Activated CD8-positive, alpha-beta memory T cell treated with anti-CD3 and anti-CD28 coated beads, Interleukin-2, amount 50 U/mL, for 24 hours (primary cell): ENCODE results near the gene ATXN3.

Experiments
- DNase-seq: peaks from one replicate; pipeline ENCODE4 v3.0.0-alpha.2; 2020; ENCODE audit errors: extremely low read depth

The ATXN3 gene

GRCh38 chr14:92106143-92106926 is at the start of gene ATXN3:
Gene ATXN3 (minus strand): TSS chr14:92106582. CDS start chr14:92106552, 30 bp downstream.
- DNase-seq, result peak; percentile 88

GRCh38 chr14:92154283-92154942 is 48.0 kb upstream of the ATXN3 start:
- no peak for DNase-seq

GRCh38 chr14:92153581-92153980 is 47.2 kb upstream of the ATXN3 start:
- DNase-seq, result no peak

GRCh38 chr14:92144708-92145107 is 38.3 kb upstream of the ATXN3 start:
- no peak for DNase-seq

GRCh38 chr14:92143962-92144361 is 37.6 kb upstream of the ATXN3 start:
- DNase-seq, result no peak

- no peak for DNase-seq
Observed at GRCh38 chr14:92143309-92143708, 36.9 kb upstream of the ATXN3 start.

- no peak for DNase-seq
Observed at GRCh38 chr14:92135269-92135668, 28.9 kb upstream of the ATXN3 start.

- no peak for DNase-seq
Observed at GRCh38 chr14:92134456-92134855, 28.1 kb upstream of the ATXN3 start.

- DNase-seq, result no peak
Observed at GRCh38 chr14:92122761-92123160, 16.4 kb upstream of the ATXN3 start.

GRCh38 chr14:92122351-92122677 is 15.9 kb upstream of the ATXN3 start:
- DNase-seq, result no peak

GRCh38 chr14:92121670-92122350 is 15.4 kb upstream of the ATXN3 start, which contains the start of the genes CPSF2 and NDUFB1:
Gene CPSF2 (plus strand): TSS chr14:92121969. CDS start chr14:92130985, 9,016 bp downstream.
Gene NDUFB1 (minus strand): TSS chr14:92121706. CDS start chr14:92117637, 4,069 bp downstream.
- peak; percentile 64 for DNase-seq

- DNase-seq, result no peak
Observed at GRCh38 chr14:92121207-92121669, 14.9 kb upstream of the ATXN3 start.

GRCh38 chr14:92109490-92109889 is 3.1 kb upstream of the ATXN3 start:
- DNase-seq, result no peak

- no peak for DNase-seq
Observed at GRCh38 chr14:92108345-92109254, 2.2 kb upstream of the ATXN3 start.

- no peak for DNase-seq
Observed at GRCh38 chr14:92105893-92106142, 564 bp downstream of the ATXN3 start.

GRCh38 chr14:92105073-92105892 is 1.1 kb downstream of the ATXN3 start:
- no peak for DNase-seq

GRCh38 chr14:92103363-92103989 is 2.9 kb downstream of the ATXN3 start:
- DNase-seq, result no peak

GRCh38 chr14:92099802-92100201 is 6.6 kb downstream of the ATXN3 start:
- no peak for DNase-seq

- no peak for DNase-seq
Observed at GRCh38 chr14:92093320-92093719, 13.1 kb downstream of the ATXN3 start.

- no peak for DNase-seq
Observed at GRCh38 chr14:92088494-92088893, 17.9 kb downstream of the ATXN3 start.
